Activated T-cell treated with anti-CD3 and anti-CD28 coated beads for 1 hour (primary cell): ENCODE results near the gene PLPP4.

ENCODE experiments used
- DNase-seq: peaks from one replicate; pipeline ENCODE4 v3.0.0-alpha.2; 2020; ENCODE audit warnings: low read depth

The PLPP4 gene

GRCh38 chr10:120612756-120613155 is 155.7 kb downstream of the PLPP4 start:
- no peak for DNase-seq

DNA sequence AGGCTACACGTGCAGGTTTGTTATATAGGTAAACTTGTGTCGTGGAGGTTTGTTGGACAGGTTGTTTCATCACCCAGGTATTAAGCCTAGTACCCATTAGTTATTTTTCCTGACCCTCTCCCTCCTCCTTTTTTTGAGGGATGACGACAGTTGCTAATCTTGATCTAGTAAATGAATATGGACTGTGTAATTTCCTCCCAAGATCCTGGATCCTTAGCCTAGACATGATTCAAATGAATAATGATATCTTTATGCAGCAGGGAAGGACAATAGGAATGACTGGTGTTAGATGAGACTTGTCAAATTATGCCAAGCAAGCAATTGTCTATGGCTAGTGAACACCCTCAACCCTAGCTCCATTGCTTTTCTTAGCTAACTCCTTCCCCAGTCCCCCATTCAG is 156.2 kb downstream of the PLPP4 start:
- DNase-seq = no peak

DNA sequence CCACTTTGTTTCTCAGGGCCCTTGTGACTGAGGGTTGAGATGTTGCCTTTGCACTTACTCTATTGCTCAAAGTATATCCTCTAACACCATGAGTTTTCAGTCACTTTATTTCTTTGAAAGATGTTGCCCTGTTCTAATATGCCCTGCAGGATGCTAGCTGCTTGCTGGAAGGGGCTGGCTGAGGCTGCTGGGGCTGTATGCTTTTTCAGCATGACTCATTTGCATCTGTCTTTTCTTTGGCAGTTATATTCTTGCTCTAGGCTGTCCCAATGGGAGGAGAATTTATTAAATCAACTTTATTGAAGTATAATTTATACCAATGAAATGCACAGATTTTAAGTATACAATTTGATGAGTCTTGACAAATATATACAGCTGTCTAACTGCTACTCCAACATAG is 157.7 kb downstream of the PLPP4 start:
- DNase-seq = no peak

DNA sequence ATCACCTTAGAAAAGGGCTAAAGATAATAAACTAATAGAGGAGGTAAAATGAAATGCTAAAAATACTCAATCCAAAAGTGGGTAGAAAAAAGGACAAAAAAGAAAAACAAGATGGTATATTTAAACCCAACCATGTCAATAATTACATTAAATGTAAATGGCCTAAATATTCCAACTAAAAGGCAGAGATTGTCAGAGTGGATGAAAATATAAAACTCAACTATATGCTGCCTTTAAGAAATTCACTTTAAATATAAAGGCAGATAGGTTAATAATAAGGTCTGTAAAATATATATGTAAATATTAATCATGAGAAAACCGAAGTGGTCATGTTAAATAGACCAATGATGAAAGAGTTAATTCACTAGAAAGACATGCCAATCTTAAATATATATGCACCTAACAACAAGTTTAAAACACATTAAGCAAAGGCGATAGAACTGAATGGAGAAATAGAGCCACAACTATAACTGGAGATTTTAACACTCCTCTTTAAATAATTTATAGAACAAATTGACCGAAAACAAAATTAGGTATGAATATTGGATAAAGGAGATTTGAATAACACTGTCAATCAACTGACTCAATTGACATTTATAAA is 159.4 kb downstream of the PLPP4 start:
- DNase-seq = no peak

DNA sequence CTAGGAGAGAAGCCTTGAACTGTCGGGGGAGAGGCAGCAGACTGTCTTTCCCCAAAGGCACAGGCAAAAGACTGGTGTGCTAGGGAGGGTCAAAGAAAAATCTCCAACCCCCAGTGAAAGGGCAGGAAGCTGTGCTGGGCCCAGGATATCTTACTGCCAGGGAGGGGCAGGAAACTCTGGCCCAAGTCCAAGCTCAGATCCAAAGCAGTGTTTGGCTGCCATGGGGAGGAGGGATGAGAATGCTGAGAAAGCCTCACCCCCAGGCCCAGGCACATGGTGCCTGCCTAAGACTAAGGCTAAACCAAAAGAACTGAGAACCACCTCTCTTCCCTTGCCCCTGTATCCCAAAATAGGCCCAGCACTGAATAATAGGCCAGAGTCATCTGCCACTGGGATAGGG is 171.2 kb downstream of the PLPP4 start:
- DNase-seq = no peak

GRCh38 chr10:120630266-120630665 is 173.2 kb downstream of the PLPP4 start:
- DNase-seq = no peak

DNA sequence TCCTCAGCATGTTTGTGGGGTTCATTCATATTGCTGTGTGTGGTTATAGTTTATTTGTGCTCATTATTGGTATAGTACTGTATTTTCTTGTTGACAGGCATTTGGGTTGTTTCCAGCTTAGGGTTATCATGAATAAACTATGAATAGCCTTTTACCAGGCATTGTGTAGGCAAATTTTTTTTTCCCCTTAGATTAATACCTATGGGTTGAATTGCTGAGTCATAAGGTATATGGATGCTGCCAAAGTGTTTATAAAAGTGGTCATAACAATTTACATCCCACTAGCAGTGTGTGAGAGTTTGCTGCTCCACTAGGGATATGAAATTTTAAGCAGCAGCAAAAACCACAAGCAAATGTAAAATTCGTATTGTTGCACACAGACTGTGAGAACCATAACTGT is 175.0 kb downstream of the PLPP4 start:
- DNase-seq = no peak

- DNase-seq = no peak
These were observed 175.9 kb downstream of the PLPP4 start for GRCh38 chr10:120632942-120633341.

DNA sequence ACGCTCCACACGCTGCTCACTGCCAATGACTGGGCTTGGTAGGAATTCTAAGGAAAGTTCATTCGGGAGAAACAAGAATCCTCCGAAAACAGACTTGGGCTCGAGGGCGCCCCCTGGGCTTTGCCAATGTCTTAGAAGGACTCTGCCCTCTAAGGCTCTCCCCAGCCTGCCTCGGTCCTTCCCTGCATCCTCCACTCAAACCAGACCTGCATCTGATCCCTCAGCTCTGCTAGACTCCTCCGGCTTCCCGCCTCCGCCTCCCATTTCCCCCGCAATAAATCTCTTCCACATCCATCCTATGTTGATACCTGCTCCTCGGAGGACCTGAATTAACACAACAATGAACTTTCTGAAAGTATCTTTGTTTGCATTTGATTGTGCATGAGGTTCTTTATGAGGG is 177.6 kb downstream of the PLPP4 start:
- DNase-seq = no peak
